GM21515 (cell line): ENCODE results near the gene CELSR3.

Experiments used
- ATAC-seq: cut with Tn5 transposase; IDR thresholded peaks from one replicate; pipeline ENCODE4 v1.9.1; 2021; ENCODE audit not compliant: unreplicated experiment

The CELSR3 gene

GRCh38 chr3:48634661-48635221 is 27.9 kb downstream of the CELSR3 start:
- ATAC-seq, result peak; percentile 11

- ATAC-seq, result no peak
Observed at GRCh38 chr3:48633743-48634142, 28.9 kb downstream of the CELSR3 start.

- no peak for ATAC-seq
Observed at GRCh38 chr3:48633256-48633655, 29.4 kb downstream of the CELSR3 start.

GRCh38 chr3:48631516-48632448 is 30.9 kb downstream of the CELSR3 start:
- no peak for ATAC-seq

GRCh38 chr3:48630833-48631232 is 31.9 kb downstream of the CELSR3 start:
- no peak for ATAC-seq

- ATAC-seq, result no peak
Observed at GRCh38 chr3:48630407-48630806, 32.3 kb downstream of the CELSR3 start.

- no peak for ATAC-seq
Observed at GRCh38 chr3:48629894-48630293, 32.8 kb downstream of the CELSR3 start.

- ATAC-seq, result no peak
Observed at GRCh38 chr3:48628277-48629017, 34.2 kb downstream of the CELSR3 start.

GRCh38 chr3:48625600-48625999 is 37.1 kb downstream of the CELSR3 start:
- no peak for ATAC-seq

- ATAC-seq, result no peak
Observed at GRCh38 chr3:48624767-48625166, 37.9 kb downstream of the CELSR3 start.

- no peak for ATAC-seq
Observed at GRCh38 chr3:48623851-48624547, 38.7 kb downstream of the CELSR3 start.

- no peak for ATAC-seq
Observed at GRCh38 chr3:48621461-48621869, 41.2 kb downstream of the CELSR3 start, which contains the start of gene TMEM89. TSS of gene TMEM89 (minus strand) at chr3:48621769. CDS start at chr3:48621756, 13 bp downstream.

- no peak for ATAC-seq
Observed at GRCh38 chr3:48619541-48620524, 42.9 kb downstream of the CELSR3 start.

- ATAC-seq, result no peak
Observed at GRCh38 chr3:48617559-48617958, 45.1 kb downstream of the CELSR3 start.

GRCh38 chr3:48614044-48614443 is 48.6 kb downstream of the CELSR3 start:
- ATAC-seq, result no peak

GRCh38 chr3:48612309-48612708 is 50.4 kb downstream of the CELSR3 start:
- no peak for ATAC-seq

GRCh38 chr3:48609088-48610005 is 53.3 kb downstream of the CELSR3 start, which contains the start of gene UQCRC1:
TSS of gene UQCRC1 (minus strand) at chr3:48609646. CDS start at chr3:48609620, 26 bp downstream.
- ATAC-seq, result peak; percentile 94

- ATAC-seq, result no peak
Observed at GRCh38 chr3:48607519-48607918, 55.2 kb downstream of the CELSR3 start.

GRCh38 chr3:48601622-48601994 is 61.1 kb downstream of the CELSR3 start:
- no peak for ATAC-seq
